Loucy (cell line): ENCODE measurements around the gene CYP2F1.
"Not testable (repeated sequence)": the region's sequence is repeated elsewhere in the genome, so short reads cannot be mapped to it uniquely, and the experiment has no call there.

ENCODE experiments used
- H2AFZ ChIP-seq: fragments of 200-600 bp; sonication (generic); 2 replicates; pipeline ENCODE4 v1.6.0; 2016; ENCODE audit warnings: antibody characterized with exemption, mild to moderate bottlenecking, low read length, moderate library complexity
- H3F3A ChIP-seq: fragments of 200-600 bp; 2 replicates; pipeline ENCODE4 v1.6.0; 2016; ENCODE audit warnings: antibody characterized with exemption, low read depth, mild to moderate bottlenecking
- H3K27me3 ChIP-seq: fragments of 200-600 bp; sonication (generic); 2 replicates; pipeline ENCODE4 v1.6.1; 2014; ENCODE audit warnings: low read length, mild to moderate bottlenecking; ENCODE audit not compliant: insufficient read depth, poor library complexity, severe bottlenecking
- H3K36me3 ChIP-seq: fragments of 200-600 bp; sonication (generic); 2 replicates; pipeline ENCODE4 v1.6.1; 2016; ENCODE audit warnings: low read length; ENCODE audit not compliant: insufficient read depth
- H3K4me1 ChIP-seq: fragments of 200-600 bp; sonication (generic); 2 replicates; pipeline ENCODE4 v1.5.1; 2014; ENCODE audit warnings: low read length, mild to moderate bottlenecking; ENCODE audit not compliant: insufficient read depth, poor library complexity, severe bottlenecking
- H3K4me2 ChIP-seq: fragments of 200-600 bp; sonication (generic); 2 replicates; pipeline ENCODE4 v1.6.0; 2014; ENCODE audit warnings: antibody characterized with exemption, low read length, low read depth, mild to moderate bottlenecking; ENCODE audit not compliant: poor library complexity, severe bottlenecking
- H3K4me3 ChIP-seq: fragments of 200-600 bp; sonication (generic); 2 replicates; pipeline ENCODE4 v1.5.1; 2014; ENCODE audit warnings: low read length, mild to moderate bottlenecking, mixed read lengths; ENCODE audit not compliant: poor library complexity, severe bottlenecking
- H3K79me2 ChIP-seq: fragments of 200-600 bp; sonication (generic); 2 replicates; pipeline ENCODE4 v1.6.1; 2014; ENCODE audit warnings: low read length; ENCODE audit not compliant: insufficient read depth
- H3K9ac ChIP-seq: fragments of 200-600 bp; sonication (generic); 2 replicates; pipeline ENCODE4 v1.6.0; 2014; ENCODE audit warnings: mild to moderate bottlenecking, low read depth, low read length, moderate library complexity; ENCODE audit not compliant: poor library complexity, severe bottlenecking
- H3K9me2 ChIP-seq: fragments of 200-600 bp; sonication (generic); replicated peaks from 2 replicates; pipeline ENCODE4 v1.6.1; 2016; ENCODE audit warnings: low read depth, low read length, mixed read lengths
- H3K9me3 ChIP-seq: fragments of 200-600 bp; sonication (generic); 2 replicates; pipeline ENCODE4 v1.6.1; 2014; ENCODE audit warnings: mild to moderate bottlenecking, antibody characterized with exemption, low read length, low read depth; ENCODE audit not compliant: insufficient read depth
- H4K20me1 ChIP-seq: fragments of 200-600 bp; sonication (generic); 2 replicates; pipeline ENCODE4 v1.6.0; 2014; ENCODE audit warnings: antibody characterized with exemption, low read length, mild to moderate bottlenecking; ENCODE audit not compliant: insufficient read depth, poor library complexity, severe bottlenecking
- CTCF ChIP-seq: fragments of 200-600 bp; sonication (generic); conservative IDR thresholded peaks from 2 replicates; pipeline ENCODE4 v1.5.1; 2014; ENCODE audit warnings: mild to moderate bottlenecking, antibody characterized with exemption, low read length
- EZH2phosphoT487 ChIP-seq: fragments of 200-600 bp; IDR thresholded peaks from 2 replicates; pipeline ENCODE4 v1.6.1; 2018; ENCODE audit warnings: antibody characterized with exemption, mild to moderate bottlenecking, moderate library complexity, borderline replicate concordance

The CYP2F1 gene

GRCh38 chr19:41136636-41137455 lies 22.6 kb downstream of the CYP2F1 start:
- Histone ChIP-seq H3K4me2 (no peak overlapping the region), H4K20me1 (no peaks in the 10 kb centered on the region), H3K9me2 (no peaks in the 10 kb centered on the region), H3K27me3 (no peaks in the 10 kb centered on the region), H3K79me2 (no peaks in the 10 kb centered on the region), H3K9me3 (no peaks in the 10 kb centered on the region), H3K4me1 (no peaks in the 10 kb centered on the region), H3K36me3 (no peaks in the 10 kb centered on the region), H3K9ac (no peak overlapping the region), H2AFZ (no peak overlapping the region), H3K4me3 (no peak overlapping the region), H3F3A (no peaks in the 10 kb centered on the region)
- no peak for TF ChIP-seq CTCF
- no peak for TF ChIP-seq EZH2phosphoT487

GRCh38 chr19:41144403-41144802 lies 30.2 kb downstream of the CYP2F1 start:
- H2AFZ ChIP-seq, result no peak overlapping the region
- no peaks in the 10 kb centered on the region for H3K4me1 ChIP-seq
- no peak overlapping the region for H3K9ac ChIP-seq
- TF ChIP-seq CTCF (peak; percentile 87), EZH2phosphoT487 (no peak)
- no peaks in the 10 kb centered on the region for H3K27me3 ChIP-seq
- no peaks in the 10 kb centered on the region for H3K79me2 ChIP-seq
- no peaks in the 10 kb centered on the region for H3F3A ChIP-seq
- no peaks in the 10 kb centered on the region for H3K9me3 ChIP-seq
- H3K4me3 ChIP-seq, result no peak overlapping the region
- no peaks in the 10 kb centered on the region for H4K20me1 ChIP-seq
- H3K4me2 ChIP-seq, result no peak overlapping the region
- no peaks in the 10 kb centered on the region for H3K36me3 ChIP-seq
- H3K9me2 ChIP-seq, result no peaks in the 10 kb centered on the region

GRCh38 chr19:41149831-41150230 lies 35.6 kb downstream of the CYP2F1 start:
- Histone ChIP-seq H3K4me1 (no peaks in the 10 kb centered on the region), H3K9me3 (no peaks in the 10 kb centered on the region), H2AFZ (no peak overlapping the region), H3K9me2 (no peaks in the 10 kb centered on the region), H3F3A (no peaks in the 10 kb centered on the region), H3K36me3 (no peaks in the 10 kb centered on the region), H3K9ac (no peak overlapping the region), H3K27me3 (no peaks in the 10 kb centered on the region), H4K20me1 (no peaks in the 10 kb centered on the region), H3K4me2 (no peak overlapping the region), H3K79me2 (no peaks in the 10 kb centered on the region), H3K4me3 (no peak overlapping the region)
- TF ChIP-seq CTCF (no peak), EZH2phosphoT487 (no peak)

GRCh38 chr19:41150986-41151385 lies 36.8 kb downstream of the CYP2F1 start:
- H3K4me2 ChIP-seq, H3K27me3 ChIP-seq, H3K9ac ChIP-seq, H3F3A ChIP-seq, H3K79me2 ChIP-seq, H3K4me3 ChIP-seq, H4K20me1 ChIP-seq, H3K9me3 ChIP-seq, H3K36me3 ChIP-seq, H2AFZ ChIP-seq, H3K9me2 ChIP-seq, H3K4me1 ChIP-seq: not testable (repeated sequence)
